Hepatocyte (in vitro differentiated cells): ENCODE measurements around the gene HAO2. TPM values are rescaled to one million over a fixed set of nuclear protein-coding genes. Genes with fewer than 3 reads are reported as not detected.

Experiments used
- DNase-seq: peaks from one replicate; pipeline ENCODE4 v3.0.0-alpha.2; 2016; ENCODE audit warnings: low spot score
- H2AFZ ChIP-seq: fragments of 200-600 bp; sonication (generic); 2 replicates; pipeline ENCODE4 v1.6.0; 2016; ENCODE audit warnings: antibody characterized with exemption, mild to moderate bottlenecking
- H3K27ac ChIP-seq: fragments of 200-600 bp; sonication (generic); 2 replicates; pipeline ENCODE4 v1.5.1; 2016; ENCODE audit warnings: mild to moderate bottlenecking
- H3K27me3 ChIP-seq: fragments of 200-600 bp; sonication (generic); 2 replicates; pipeline ENCODE4 v1.6.1; 2016
- H3K36me3 ChIP-seq: fragments of 200-600 bp; sonication (generic); replicated peaks from 2 replicates; pipeline ENCODE4 v1.5.1; 2016; ENCODE audit warnings: low read depth; ENCODE audit not compliant: insufficient read depth
- H3K4me1 ChIP-seq: fragments of 200-600 bp; sonication (generic); 2 replicates; pipeline ENCODE4 v1.5.1; 2016; ENCODE audit warnings: mild to moderate bottlenecking, moderate library complexity; ENCODE audit not compliant: insufficient read depth
- H3K4me2 ChIP-seq: fragments of 200-600 bp; sonication (generic); 2 replicates; pipeline ENCODE4 v1.6.0; 2016
- H3K4me3 ChIP-seq: fragments of 200-600 bp; sonication (generic); 2 replicates; pipeline ENCODE4 v1.5.1; 2016; ENCODE audit warnings: mild to moderate bottlenecking
- H3K79me2 ChIP-seq: fragments of 200-600 bp; sonication (generic); 2 replicates; pipeline ENCODE4 v1.6.0; 2017; ENCODE audit warnings: mild to moderate bottlenecking
- H3K9me2 ChIP-seq: fragments of 200-600 bp; sonication (generic); replicated peaks from 2 replicates; pipeline ENCODE4 v1.6.0; 2017; ENCODE audit warnings: mild to moderate bottlenecking; ENCODE audit not compliant: insufficient read depth
- H3K9me3 ChIP-seq: fragments of 200-600 bp; sonication (generic); 2 replicates; pipeline ENCODE4 v1.5.1; 2016; ENCODE audit warnings: low read depth, mild to moderate bottlenecking
- H4K20me1 ChIP-seq: fragments of 200-600 bp; sonication (generic); 2 replicates; pipeline ENCODE4 v1.6.0; 2016; ENCODE audit warnings: mild to moderate bottlenecking; ENCODE audit not compliant: insufficient read depth, poor library complexity, severe bottlenecking
- CTCF ChIP-seq: fragments of 200-600 bp; sonication (generic); IDR thresholded peaks from 2 replicates; pipeline ENCODE4 v1.5.1; 2016; ENCODE audit warnings: antibody characterized with exemption, mild to moderate bottlenecking; ENCODE audit not compliant: poor library complexity
- EZH2 ChIP-seq: fragments of 200-600 bp; sonication (generic); IDR thresholded peaks from 2 replicates; pipeline ENCODE4 v1.6.1; 2016; ENCODE audit warnings: antibody characterized with exemption, mild to moderate bottlenecking, borderline replicate concordance
- EZH2phosphoT487 ChIP-seq: fragments of 200-600 bp; sonication (generic); IDR thresholded peaks from one replicate; pipeline ENCODE4 v1.6.1; 2018; ENCODE audit warnings: antibody characterized with exemption, mild to moderate bottlenecking, low read depth, moderate library complexity; ENCODE audit not compliant: unreplicated experiment, severe bottlenecking
- WGBS: methylation state at CpG from one replicate; pipeline ENCODE4 v1.1.6; 2016; ENCODE audit warnings: low lambda C conversion rate; ENCODE audit errors: missing lambda C conversion rate; 5-methylcytosine and 5-hydroxymethylcytosine counted together
- polyA plus RNA-seq: library from polyadenylated mRNA; unstranded; fragments of >200 nt; fragmentation: Nextera tagmentation; extraction: Ambion mirVana; gene quantifications from 2 replicates; pipeline ENCODE4 v1.2.1, GENCODE V29; 2016
- total RNA-seq: library from RNA; depleted of rRNA; stranded (reverse); fragments of >200 nt; gene quantifications from 2 replicates; pipeline ENCODE4 v1.2.3, GENCODE V29; 2014

Gene HAO2
- total and polyA plus RNA-seq, 2 experiments from 2014 or later, result 14.2 to 16.6 TPM

- TF ChIP-seq EZH2phosphoT487, result no peak
- H4K20me1 ChIP-seq, result no peaks in the 10 kb centered on the region
- 72% methylated on average over 7 of the region's 7 CpGs for WGBS
- H3K36me3 ChIP-seq, result no peaks in the 10 kb centered on the region
- no peaks in the 10 kb centered on the region for H3K4me1 ChIP-seq
- H3K4me3 ChIP-seq, result no peak overlapping the region
- H3K79me2 ChIP-seq, result no peaks in the 10 kb centered on the region
- H3K27me3 ChIP-seq, result no peaks in the 10 kb centered on the region
- no peak overlapping the region for H3K4me2 ChIP-seq
- H2AFZ ChIP-seq, result no peak overlapping the region
- H3K9me2 ChIP-seq, result no peaks in the 10 kb centered on the region
- no peaks in the 10 kb centered on the region for H3K9me3 ChIP-seq
- DNase-seq, result no peak
- no peak overlapping the region for H3K27ac ChIP-seq
These were observed 5.4 kb upstream of the HAO2 start for GRCh38 chr1:119363162-119363561.

- Histone ChIP-seq H3K4me1 (no peaks in the 10 kb centered on the region), H3K79me2 (no peaks in the 10 kb centered on the region), H3K9me3 (no peaks in the 10 kb centered on the region), H3K27me3 (no peaks in the 10 kb centered on the region), H3K27ac (no peak overlapping the region), H3K36me3 (no peaks in the 10 kb centered on the region), H3K9me2 (no peaks in the 10 kb centered on the region), H2AFZ (no peak overlapping the region), H4K20me1 (no peaks in the 10 kb centered on the region), H3K4me3 (no peak overlapping the region), H3K4me2 (no peak overlapping the region)
- no peak for DNase-seq
- no peak for TF ChIP-seq EZH2phosphoT487
- TF ChIP-seq CTCF, result no peak
- no peak for TF ChIP-seq EZH2
- WGBS, result 82% methylated on average over 4 of the region's 4 CpGs
These were observed 3.9 kb upstream of the HAO2 start for GRCh38 chr1:119364640-119365039.

- H3K4me1 ChIP-seq, result peaks cover under 1% of the 10 kb centered on the region
- H3K4me3 ChIP-seq, result no peak overlapping the region
- 93% methylated on average over 3 of the region's 3 CpGs for WGBS
- H3K79me2 ChIP-seq, result no peaks in the 10 kb centered on the region
- TF ChIP-seq EZH2 (no peak), EZH2phosphoT487 (no peak), CTCF (no peak)
- no peak overlapping the region for H3K27ac ChIP-seq
- no peaks in the 10 kb centered on the region for H3K36me3 ChIP-seq
- H3K9me3 ChIP-seq, result no peaks in the 10 kb centered on the region
- no peak overlapping the region for H2AFZ ChIP-seq
- no peaks in the 10 kb centered on the region for H3K9me2 ChIP-seq
- no peaks in the 10 kb centered on the region for H3K27me3 ChIP-seq
- no peaks in the 10 kb centered on the region for H4K20me1 ChIP-seq
- H3K4me2 ChIP-seq, result no peak overlapping the region
- DNase-seq, result no peak
These were observed 2.2 kb upstream of the HAO2 start for GRCh38 chr1:119366424-119366823.

GRCh38 chr1:119367432-119368124 is 1.0 kb upstream of the HAO2 start:
- H3K79me2 ChIP-seq, result no peaks in the 10 kb centered on the region
- H3K4me1 ChIP-seq, result peaks cover 11% of the 10 kb centered on the region
- H3K4me3 ChIP-seq, result no peak overlapping the region
- TF ChIP-seq EZH2phosphoT487, result no peak
- TF ChIP-seq CTCF, result peak; percentile 98
- no peak for TF ChIP-seq EZH2
- H3K27me3 ChIP-seq, result no peaks in the 10 kb centered on the region
- H4K20me1 ChIP-seq, result no peaks in the 10 kb centered on the region
- H3K36me3 ChIP-seq, result no peaks in the 10 kb centered on the region
- WGBS, result 72% methylated on average over 13 of the region's 13 CpGs
- H3K4me2 ChIP-seq, result no peak overlapping the region
- no peaks in the 10 kb centered on the region for H3K9me3 ChIP-seq
- H3K9me2 ChIP-seq, result no peaks in the 10 kb centered on the region
- H3K27ac ChIP-seq, result no peak overlapping the region
- H2AFZ ChIP-seq, result no peak overlapping the region
- peak; percentile 53 for DNase-seq
